Measurements from ENCODE around the gene KIF6. TPM values are rescaled to one million over a fixed set of nuclear protein-coding genes. Genes with fewer than 3 reads are reported as not detected.

KIF6 gene
- total RNA-seq, 4 donors from 2014 or later = 0.47 to 2.3 (median 0.97) TPM

DNA sequence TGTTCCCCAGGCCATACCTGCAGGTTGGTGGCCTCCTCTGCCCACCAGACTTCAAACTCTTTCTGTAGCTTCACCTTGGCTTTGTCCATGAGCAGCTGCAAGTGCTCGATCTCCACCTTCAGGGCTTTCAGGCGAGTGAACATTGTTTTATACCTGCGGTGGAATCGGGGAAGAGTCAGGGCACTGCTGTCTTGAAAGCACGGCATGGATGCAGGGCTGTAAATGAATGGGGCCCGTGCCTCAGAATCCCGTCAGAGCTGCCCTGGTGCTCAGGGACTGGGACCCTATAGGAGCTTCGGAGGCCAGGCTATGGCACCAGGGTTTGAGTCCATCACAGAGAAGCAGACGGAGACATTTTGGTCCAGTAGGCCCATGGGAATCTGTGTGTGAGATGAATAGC, 364.8 kb downstream of the KIF6 start:
- no peak for TF ChIP-seq POLR2AphosphoS5 (IDR thresholded peaks at IDR 0.05)
- TF ChIP-seq, protein P1, sequence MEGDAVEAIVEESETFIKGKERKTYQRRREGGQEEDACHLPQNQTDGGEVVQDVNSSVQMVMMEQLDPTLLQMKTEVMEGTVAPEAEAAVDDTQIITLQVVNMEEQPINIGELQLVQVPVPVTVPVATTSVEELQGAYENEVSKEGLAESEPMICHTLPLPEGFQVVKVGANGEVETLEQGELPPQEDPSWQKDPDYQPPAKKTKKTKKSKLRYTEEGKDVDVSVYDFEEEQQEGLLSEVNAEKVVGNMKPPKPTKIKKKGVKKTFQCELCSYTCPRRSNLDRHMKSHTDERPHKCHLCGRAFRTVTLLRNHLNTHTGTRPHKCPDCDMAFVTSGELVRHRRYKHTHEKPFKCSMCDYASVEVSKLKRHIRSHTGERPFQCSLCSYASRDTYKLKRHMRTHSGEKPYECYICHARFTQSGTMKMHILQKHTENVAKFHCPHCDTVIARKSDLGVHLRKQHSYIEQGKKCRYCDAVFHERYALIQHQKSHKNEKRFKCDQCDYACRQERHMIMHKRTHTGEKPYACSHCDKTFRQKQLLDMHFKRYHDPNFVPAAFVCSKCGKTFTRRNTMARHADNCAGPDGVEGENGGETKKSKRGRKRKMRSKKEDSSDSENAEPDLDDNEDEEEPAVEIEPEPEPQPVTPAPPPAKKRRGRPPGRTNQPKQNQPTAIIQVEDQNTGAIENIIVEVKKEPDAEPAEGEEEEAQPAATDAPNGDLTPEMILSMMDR (IDR thresholded peaks at IDR 0.05) = no peak
- no peak for TF ChIP-seq POLR2A (IDR thresholded peaks at IDR 0.05)
- no peak for TF ChIP-seq EP300 (IDR thresholded peaks at IDR 0.05)
- Histone ChIP-seq H3K27ac (no peak overlapping the region), H3K4me1 (peaks cover 0 to 9% (median 0%) of the 10 kb centered on the region in 3 donors), H3K36me3 (no peaks in the 10 kb centered on the region), H3K9me3 (no peaks in the 10 kb centered on the region), H3K27me3 (no peaks in the 10 kb centered on the region), H3K4me3 (no peak overlapping the region)
- WGBS, 2 donors (ENCODE audit: low coverage in 1 of 2) = 100% methylated on average over 3 of the region's 9 CpGs; no CpG with 5 or more reads in 1 of the 2 donors
- ATAC-seq = no peak

DNA sequence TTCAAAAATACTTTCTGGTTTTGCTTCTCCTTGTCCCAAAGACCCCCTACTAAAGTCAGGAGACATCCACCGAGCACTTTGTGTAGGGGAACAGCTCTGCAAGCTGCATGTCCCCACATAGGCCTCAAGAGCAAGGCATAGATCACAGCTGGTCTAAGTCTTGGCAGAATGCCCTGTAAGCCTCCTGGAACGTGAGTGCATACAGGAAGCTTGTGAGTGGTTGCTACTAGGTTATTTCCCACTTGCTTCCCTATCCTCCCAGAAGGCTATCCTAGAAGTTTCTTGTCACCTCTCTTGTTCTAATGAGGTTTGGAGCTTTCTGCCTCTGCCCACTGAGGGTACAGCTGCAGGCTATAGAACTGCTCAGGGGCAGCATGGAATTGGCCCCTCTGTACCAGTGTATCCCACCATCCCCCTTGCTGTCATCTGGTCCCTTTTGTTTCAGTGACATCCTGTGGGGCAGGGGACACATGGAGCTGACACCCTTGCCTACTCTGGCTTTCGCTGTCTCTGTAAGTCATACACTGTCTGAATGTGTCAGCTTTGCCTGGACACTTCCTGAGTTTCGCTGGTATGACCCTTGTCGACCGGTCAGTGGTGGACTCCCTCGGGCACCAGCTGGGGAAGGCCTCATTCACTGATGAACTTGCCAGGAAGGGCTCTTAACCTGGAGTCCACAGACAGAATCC, 367.1 kb downstream of the KIF6 start:
- Histone ChIP-seq H3K27ac (no peak overlapping the region), H3K9me3 (no peaks in the 10 kb centered on the region), H3K4me1 (peaks cover 0 to 9% (median 0%) of the 10 kb centered on the region in 3 donors), H3K36me3 (no peaks in the 10 kb centered on the region), H3K4me3 (no peak overlapping the region), H3K27me3 (no peaks in the 10 kb centered on the region)
- TF ChIP-seq, protein P1 (IDR thresholded peaks at IDR 0.05) = no peak
- TF ChIP-seq EP300 (IDR thresholded peaks at IDR 0.05) = no peak
- no peak for TF ChIP-seq POLR2AphosphoS5 (IDR thresholded peaks at IDR 0.05)
- no peak for TF ChIP-seq POLR2A (IDR thresholded peaks at IDR 0.05)
- 0 to 50% methylated on average over 1 of the region's 7 CpGs for WGBS, 2 donors (ENCODE audit: low coverage in 1 of 2)
- ATAC-seq = no peak

DNA sequence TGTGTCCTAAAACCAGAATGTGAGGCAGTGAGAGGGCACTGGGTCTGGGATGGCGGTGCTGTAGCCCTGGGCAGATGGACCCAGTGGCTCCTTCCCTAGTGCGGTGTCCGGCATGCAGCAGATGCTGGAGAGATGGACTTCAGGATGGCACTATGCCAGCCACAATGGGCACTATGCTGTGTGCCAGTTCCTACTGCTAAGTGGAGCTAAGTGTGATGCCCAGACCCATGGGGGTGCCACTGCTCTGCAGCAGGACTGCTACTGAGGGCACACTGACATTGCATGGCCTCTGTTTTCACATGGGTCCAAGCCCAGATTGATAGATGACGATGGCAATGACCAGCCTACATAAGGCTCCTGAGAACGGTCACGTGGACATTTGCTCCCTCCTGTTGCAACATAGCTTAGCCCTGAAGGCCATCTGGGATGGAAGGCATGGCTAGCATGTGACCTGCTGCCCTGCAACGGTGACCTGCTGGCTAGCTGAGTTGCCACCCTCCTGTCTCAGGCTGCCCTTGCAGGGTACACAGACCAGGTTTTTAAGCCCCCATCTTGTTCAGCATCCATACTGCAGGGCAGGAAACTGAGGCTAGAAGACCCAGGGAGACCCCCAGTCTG, 371.4 kb downstream of the KIF6 start:
- Histone ChIP-seq H3K4me1 (no peaks in the 10 kb centered on the region), H3K27ac (no peak overlapping the region), H3K4me3 (no peak overlapping the region), H3K36me3 (no peaks in the 10 kb centered on the region), H3K27me3 (no peaks in the 10 kb centered on the region), H3K9me3 (no peaks in the 10 kb centered on the region)
- WGBS, 2 donors (ENCODE audit: low coverage in 1 of 2) = 83 to 95% methylated on average over 1 to 4 of the region's 7 CpGs
- TF ChIP-seq EP300 (IDR thresholded peaks at IDR 0.05) = no peak
- TF ChIP-seq, protein P1 (IDR thresholded peaks at IDR 0.05) = no peak
- no peak for TF ChIP-seq POLR2A (IDR thresholded peaks at IDR 0.05)
- TF ChIP-seq POLR2AphosphoS5 (IDR thresholded peaks at IDR 0.05) = no peak
- ATAC-seq = no peak

DNA sequence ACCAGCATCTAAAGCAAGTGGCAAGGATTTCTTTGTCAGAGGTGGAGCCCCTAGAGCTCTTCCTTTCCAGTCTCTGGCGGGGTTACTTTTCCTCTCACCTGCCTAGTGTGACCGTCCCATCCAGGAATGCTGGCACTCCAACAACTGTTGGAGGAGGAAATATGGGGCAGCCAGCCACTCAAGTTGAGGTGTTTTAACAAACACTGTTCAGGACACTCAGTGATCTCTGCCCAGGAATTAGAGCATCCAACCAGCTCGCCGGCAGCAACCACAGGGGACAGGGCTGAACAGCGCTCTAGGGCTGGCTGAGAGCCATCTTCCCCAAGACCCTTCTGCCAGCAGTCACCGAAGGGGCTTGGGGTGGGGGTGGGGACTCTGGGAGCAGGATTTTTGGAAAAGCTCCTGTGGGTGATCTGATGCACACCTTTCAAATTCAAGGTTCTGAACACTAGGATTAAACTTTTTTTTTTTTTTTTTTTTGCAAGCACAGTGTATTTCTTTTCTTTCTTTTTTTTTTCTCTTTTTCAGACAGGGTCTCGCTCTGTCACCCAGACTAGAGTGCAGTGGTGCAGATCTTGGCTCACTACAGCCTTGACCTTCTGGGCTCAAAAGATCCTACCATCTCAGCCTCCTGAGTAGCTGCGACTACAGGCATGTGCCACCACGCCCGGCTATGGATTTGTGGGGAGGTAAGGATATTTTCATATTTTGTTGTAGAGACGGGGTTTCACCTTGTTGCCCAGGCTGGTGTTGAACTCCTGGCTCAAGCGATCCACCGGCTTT, 374.3 kb downstream of the KIF6 start:
- Histone ChIP-seq H3K9me3 (no peaks in the 10 kb centered on the region), H3K4me1 (no peaks in the 10 kb centered on the region), H3K27me3 (no peaks in the 10 kb centered on the region), H3K4me3 (no peak overlapping the region), H3K27ac (no peak overlapping the region), H3K36me3 (no peaks in the 10 kb centered on the region)
- 83 to 89% methylated on average over 1 to 4 of the region's 13 CpGs for WGBS, 2 donors (ENCODE audit: low coverage in 1 of 2)
- TF ChIP-seq EP300 (IDR thresholded peaks at IDR 0.05) (no peak), POLR2AphosphoS5 (IDR thresholded peaks at IDR 0.05) (no peak), POLR2A (IDR thresholded peaks at IDR 0.05) (no peak)
- TF ChIP-seq, protein P1 (IDR thresholded peaks at IDR 0.05) = no peak
- no peak for ATAC-seq

Data from gastroesophageal sphincter (tissue), 4 donors.